ENCODE data around the gene TSR3.
A peak's percentile ranks its signal among the peaks of the same experiment; 100 is the strongest.
"Not testable (repeated sequence)": the region's sequence is repeated elsewhere in the genome, so short reads cannot be mapped to it uniquely, and the experiment has no call there.

TSR3 gene

GRCh38 chr16:1335996-1336395 is 15.7 kb downstream of the TSR3 start:
- no peak for DNase-seq

- DNase-seq = peak in 1 of 2 experiments; percentile 40
Measured at GRCh38 chr16:1335211-1335971, 16.3 kb downstream of the TSR3 start.

- DNase-seq = no peak
Measured at GRCh38 chr16:1334739-1335138, 16.9 kb downstream of the TSR3 start.

- DNase-seq = no peak
Measured at GRCh38 chr16:1333854-1334700, 17.6 kb downstream of the TSR3 start.

- peak in 1 of 2 experiments; percentile 7 for DNase-seq
Measured at GRCh38 chr16:1333149-1333812, 18.4 kb downstream of the TSR3 start, which contains the start of gene BAIAP3. BAIAP3 (plus strand) TSS chr16:1333645; CDS start chr16:1338550, 4,905 bp downstream.

- no peak for DNase-seq
Measured at GRCh38 chr16:1332618-1333148, 19.0 kb downstream of the TSR3 start.

- peak; percentile 84 for DNase-seq
Measured at GRCh38 chr16:1331712-1332617, 19.7 kb downstream of the TSR3 start.

GRCh38 chr16:1330931-1331711 is 20.6 kb downstream of the TSR3 start:
- no peak for DNase-seq

GRCh38 chr16:1330260-1330914 is 21.3 kb downstream of the TSR3 start:
- DNase-seq = no peak

GRCh38 chr16:1328961-1329360 is 22.7 kb downstream of the TSR3 start:
- DNase-seq = not testable (repeated sequence)

GRCh38 chr16:1328136-1328535 is 23.5 kb downstream of the TSR3 start:
- not testable (repeated sequence) for DNase-seq

GRCh38 chr16:1327619-1327947 is 24.1 kb downstream of the TSR3 start:
- DNase-seq = no peak

GRCh38 chr16:1326946-1327618 is 24.6 kb downstream of the TSR3 start:
- DNase-seq = no peak

GRCh38 chr16:1326391-1326790 is 25.3 kb downstream of the TSR3 start:
- DNase-seq = no peak

GRCh38 chr16:1325673-1326371 is 25.9 kb downstream of the TSR3 start:
- DNase-seq = no peak

- no peak for DNase-seq
Measured at GRCh38 chr16:1325261-1325660, 26.4 kb downstream of the TSR3 start.

GRCh38 chr16:1324286-1324826 is 27.3 kb downstream of the TSR3 start:
- DNase-seq = no peak

- no peak for DNase-seq
Measured at GRCh38 chr16:1323296-1324239, 28.1 kb downstream of the TSR3 start.
